ENCODE results near the gene EXT2.

EXT2 gene

GRCh38 chr11:44095506-44096359 lies at the start of gene EXT2:
Gene EXT2 (plus strand): TSS chr11:44095678. CDS start chr11:44107713, 12,035 bp downstream.
- ChIA-PET CTCF (interaction anchor here (0.6 to 3.0 kb wide), 7 partner anchors 9 to 516 kb away, joined by 3 to 16 read pairs (median 3); no protein-coding TSS in a partner anchor), POLR2A (interaction anchor here (0.5 to 0.7 kb wide), 4 partner anchors 9 to 499 kb away, joined by 3 to 4 read pairs (median 3); no protein-coding TSS in a partner anchor)
- TF ChIP-seq ARNT (IDR thresholded peaks at IDR 0.05), result no peak
- no peak for TF ChIP-seq HDGF (IDR thresholded peaks at IDR 0.05; ENCODE audit: borderline replicate concordance)
- TF ChIP-seq FOXK2 (IDR thresholded peaks at IDR 0.05), result no peak
- TF ChIP-seq BHLHE40 (IDR thresholded peaks at IDR 0.05; ENCODE audit: borderline replicate concordance), result no peak
- no peak for TF ChIP-seq NFRKB (IDR thresholded peaks at IDR 0.05)
- no peak for TF ChIP-seq TARDBP (IDR thresholded peaks at IDR 0.05)
- TF ChIP-seq FOXM1 (IDR thresholded peaks at IDR 0.05; ENCODE audit: borderline replicate concordance), result no peak
- TF ChIP-seq LEF1 (IDR thresholded peaks at IDR 0.05; ENCODE audit: borderline replicate concordance), result no peak; the same call in 1 of the 2 replicates
- no peak for TF ChIP-seq ZNF384 (IDR thresholded peaks at IDR 0.05)
- no peak for TF ChIP-seq CTBP1 (IDR thresholded peaks at IDR 0.05; ENCODE audit: borderline replicate concordance)
- TF ChIP-seq L3MBTL2 (conservative IDR thresholded peaks at IDR 0.05), result no peak
- TF ChIP-seq ELF4 (IDR thresholded peaks at IDR 0.05), result no peak
- TF ChIP-seq SP1 (IDR thresholded peaks at IDR 0.05), result no peak
- TF ChIP-seq FOXA1 (IDR thresholded peaks at IDR 0.05), result no peak
- TF ChIP-seq, protein P1, sequence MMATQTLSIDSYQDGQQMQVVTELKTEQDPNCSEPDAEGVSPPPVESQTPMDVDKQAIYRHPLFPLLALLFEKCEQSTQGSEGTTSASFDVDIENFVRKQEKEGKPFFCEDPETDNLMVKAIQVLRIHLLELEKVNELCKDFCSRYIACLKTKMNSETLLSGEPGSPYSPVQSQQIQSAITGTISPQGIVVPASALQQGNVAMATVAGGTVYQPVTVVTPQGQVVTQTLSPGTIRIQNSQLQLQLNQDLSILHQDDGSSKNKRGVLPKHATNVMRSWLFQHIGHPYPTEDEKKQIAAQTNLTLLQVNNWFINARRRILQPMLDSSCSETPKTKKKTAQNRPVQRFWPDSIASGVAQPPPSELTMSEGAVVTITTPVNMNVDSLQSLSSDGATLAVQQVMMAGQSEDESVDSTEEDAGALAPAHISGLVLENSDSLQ (IDR thresholded peaks at IDR 0.05), result no peak
- no peak for TF ChIP-seq SUZ12 (IDR thresholded peaks at IDR 0.05)
- DNase-seq (ENCODE audit: extremely low spot score), result peak; percentile 95

DNA sequence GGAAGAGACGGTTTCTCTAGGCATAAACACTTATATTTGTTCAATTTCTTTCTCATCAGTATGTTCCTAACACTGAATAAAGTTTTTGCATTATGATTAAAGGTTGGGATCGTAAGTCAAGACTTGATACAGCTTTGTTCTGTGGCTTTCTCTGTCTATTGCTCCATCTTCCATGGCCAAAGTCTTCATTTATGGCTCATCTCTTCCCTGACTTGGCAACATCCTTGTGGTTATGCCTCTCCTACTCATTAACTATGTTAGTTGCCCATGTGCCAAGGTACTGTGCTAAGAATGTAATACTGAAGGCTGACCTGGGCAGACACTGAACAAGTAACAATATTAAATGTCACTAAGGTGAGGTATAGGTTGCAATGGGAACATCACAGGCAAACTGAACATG lies 49.3 kb upstream of the EXT2 start:
- TF ChIP-seq SP1 (IDR thresholded peaks at IDR 0.05) (no peak), FOXM1 (IDR thresholded peaks at IDR 0.05; ENCODE audit: borderline replicate concordance) (no peak), TARDBP (IDR thresholded peaks at IDR 0.05) (no peak), NFRKB (IDR thresholded peaks at IDR 0.05) (no peak), ZNF384 (IDR thresholded peaks at IDR 0.05) (no peak), SUZ12 (IDR thresholded peaks at IDR 0.05) (no peak), ELF4 (IDR thresholded peaks at IDR 0.05) (no peak)
- POLR2A ChIA-PET, result no interaction called here
- no peak for DNase-seq (ENCODE audit: extremely low spot score)
- CTCF ChIA-PET, result no interaction called here

DNA sequence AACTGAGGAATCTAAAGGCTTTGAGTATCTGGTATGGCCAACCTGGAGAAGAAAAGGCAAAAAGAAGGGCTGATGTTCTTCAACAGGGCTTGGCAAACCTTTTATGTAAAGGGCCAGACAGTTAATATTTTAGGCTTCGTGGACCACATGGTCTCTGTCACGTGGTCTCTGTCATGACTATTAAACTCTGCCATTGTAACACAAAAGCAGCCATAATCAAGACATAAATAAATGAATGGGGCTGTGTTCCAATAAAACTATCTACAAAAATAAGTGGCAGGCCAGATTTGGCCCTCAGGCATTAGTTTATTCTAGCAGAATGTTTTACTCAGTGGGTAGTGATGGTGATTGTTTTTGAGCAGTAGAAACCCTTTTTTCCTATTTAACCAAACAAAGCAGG lies 48.2 kb upstream of the EXT2 start:
- POLR2A ChIA-PET, result no interaction called here
- CTCF ChIA-PET, result no interaction called here
- DNase-seq (ENCODE audit: extremely low spot score), result no peak
- TF ChIP-seq SP1 (IDR thresholded peaks at IDR 0.05) (no peak), FOXM1 (IDR thresholded peaks at IDR 0.05; ENCODE audit: borderline replicate concordance) (no peak), ELF4 (IDR thresholded peaks at IDR 0.05) (no peak), TARDBP (IDR thresholded peaks at IDR 0.05) (no peak), FOXA1 (IDR thresholded peaks at IDR 0.05) (no peak), LEF1 (IDR thresholded peaks at IDR 0.05; ENCODE audit: borderline replicate concordance) (no peak), CTBP1 (IDR thresholded peaks at IDR 0.05; ENCODE audit: borderline replicate concordance) (no peak), NFRKB (IDR thresholded peaks at IDR 0.05) (no peak), FOXK2 (IDR thresholded peaks at IDR 0.05) (no peak), ARNT (IDR thresholded peaks at IDR 0.05) (no peak), SUZ12 (IDR thresholded peaks at IDR 0.05) (no peak), L3MBTL2 (conservative IDR thresholded peaks at IDR 0.05) (no peak), HDGF (IDR thresholded peaks at IDR 0.05; ENCODE audit: borderline replicate concordance) (no peak)
- TF ChIP-seq, protein P1 (IDR thresholded peaks at IDR 0.05), result no peak

DNA sequence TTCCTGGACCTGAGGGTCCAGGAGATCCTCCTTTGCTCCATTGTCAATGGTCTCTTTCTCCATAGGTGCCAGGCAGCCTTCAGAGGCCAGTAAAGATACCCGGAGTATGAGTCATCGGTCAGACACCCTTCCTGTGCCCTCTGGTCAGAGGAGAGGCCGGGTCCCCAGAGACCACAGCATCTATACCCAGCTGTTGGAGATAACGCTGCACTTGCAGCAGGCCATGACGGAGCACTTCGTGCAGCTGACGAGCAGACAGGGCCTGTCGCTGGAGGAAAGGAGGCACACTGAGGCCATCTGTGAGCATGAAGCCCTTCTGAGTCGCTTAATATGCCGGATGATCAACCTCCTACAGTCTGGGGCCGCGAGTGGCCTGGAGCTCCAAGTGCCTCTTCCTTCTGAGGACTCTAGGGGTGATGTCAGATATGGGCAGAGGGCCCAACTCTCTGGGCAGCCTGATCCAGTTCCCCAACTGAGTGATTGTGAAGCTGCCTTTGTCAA lies 47.5 kb upstream of the EXT2 start, which contains the start of gene ACCSL:
Gene ACCSL (plus strand): TSS at position 51 of the 501 bp plus-strand sequence. CDS start 56 bp downstream, at position 107.
- POLR2A ChIA-PET, result no interaction called here
- DNase-seq (ENCODE audit: extremely low spot score), result no peak
- TF ChIP-seq CTBP1 (IDR thresholded peaks at IDR 0.05; ENCODE audit: borderline replicate concordance), result no peak
- CTCF ChIA-PET, result no interaction called here

GRCh38 chr11:44049832-44050231 lies 45.6 kb upstream of the EXT2 start:
- ChIA-PET CTCF (no interaction called here), POLR2A (no interaction called here)
- DNase-seq (ENCODE audit: extremely low spot score), result no peak
- TF ChIP-seq HDGF (IDR thresholded peaks at IDR 0.05; ENCODE audit: borderline replicate concordance) (no peak), LEF1 (IDR thresholded peaks at IDR 0.05; ENCODE audit: borderline replicate concordance) (no peak), FOXM1 (IDR thresholded peaks at IDR 0.05; ENCODE audit: borderline replicate concordance) (no peak), SUZ12 (IDR thresholded peaks at IDR 0.05) (no peak), ELF4 (IDR thresholded peaks at IDR 0.05) (no peak), CTBP1 (IDR thresholded peaks at IDR 0.05; ENCODE audit: borderline replicate concordance) (no peak), NFRKB (IDR thresholded peaks at IDR 0.05) (no peak), L3MBTL2 (conservative IDR thresholded peaks at IDR 0.05) (no peak)
- TF ChIP-seq, protein P1 (IDR thresholded peaks at IDR 0.05), result no peak

DNA sequence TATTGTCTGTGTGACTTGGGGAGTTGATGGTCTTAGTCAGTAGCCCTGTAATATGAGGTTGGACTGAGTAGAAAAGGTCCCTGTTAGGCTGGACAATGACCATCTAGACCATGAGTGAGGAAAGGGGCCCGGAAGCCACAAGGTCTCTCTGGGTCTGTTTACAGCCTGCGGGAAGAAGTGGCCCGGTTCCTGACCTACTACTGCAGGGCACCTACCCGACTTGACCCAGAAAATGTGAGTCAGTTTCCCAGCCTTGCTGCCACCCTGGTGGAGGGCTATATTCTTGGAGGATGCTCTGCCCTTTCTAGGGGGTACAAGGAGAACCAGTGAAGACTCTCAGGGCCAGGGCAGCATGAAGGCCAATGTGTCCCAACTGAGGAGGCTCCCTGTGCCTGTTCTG lies 44.3 kb upstream of the EXT2 start:
- POLR2A ChIA-PET, result no interaction called here
- CTCF ChIA-PET, result no interaction called here
- DNase-seq (ENCODE audit: extremely low spot score), result no peak
- TF ChIP-seq CTBP1 (IDR thresholded peaks at IDR 0.05; ENCODE audit: borderline replicate concordance), result no peak
- TF ChIP-seq FOXM1 (IDR thresholded peaks at IDR 0.05; ENCODE audit: borderline replicate concordance), result no peak

Data from HEK293T (cell line).